NCI-H446 treated with DMSO at 0.1 percent for 48 hours (cell line): ENCODE results near the gene CATSPER3.
"Not testable (repeated sequence)": the region's sequence is repeated elsewhere in the genome, so short reads cannot be mapped to it uniquely, and the experiment has no call there.

Experiments used
- DNase-seq: peaks from one replicate; lab custom pipeline; 2025; lab: John Stamatoyannopoulos, UW

The CATSPER3 gene

GRCh38 chr5:134975078-134975715 is 7.5 kb downstream of the CATSPER3 start:
- no peak for DNase-seq

GRCh38 chr5:134975843-134976242 is 8.1 kb downstream of the CATSPER3 start:
- no peak for DNase-seq

- DNase-seq: no peak
Observed at GRCh38 chr5:134976841-134977240, 9.1 kb downstream of the CATSPER3 start.

- DNase-seq: no peak
Observed at GRCh38 chr5:134979416-134979815, 11.7 kb downstream of the CATSPER3 start.

GRCh38 chr5:134982230-134982629 is 14.5 kb downstream of the CATSPER3 start:
- DNase-seq: no peak

- DNase-seq: no peak
Observed at GRCh38 chr5:134989266-134989830, 21.6 kb downstream of the CATSPER3 start.

- not testable (repeated sequence) for DNase-seq
Observed at GRCh38 chr5:134990183-134990582, 22.5 kb downstream of the CATSPER3 start.

GRCh38 chr5:134992148-134992547 is 24.4 kb downstream of the CATSPER3 start:
- DNase-seq: no peak

- DNase-seq: no peak
Observed at GRCh38 chr5:134993161-134993560, 25.5 kb downstream of the CATSPER3 start.

- no peak for DNase-seq
Observed at GRCh38 chr5:134994560-134995156, 27.0 kb downstream of the CATSPER3 start.

GRCh38 chr5:134995850-134996402 is 28.2 kb downstream of the CATSPER3 start:
- DNase-seq: no peak

GRCh38 chr5:134997015-134997414 is 29.3 kb downstream of the CATSPER3 start:
- no peak for DNase-seq

GRCh38 chr5:134998068-134998467 is 30.4 kb downstream of the CATSPER3 start:
- not testable (repeated sequence) for DNase-seq

GRCh38 chr5:135004376-135004775 is 36.7 kb downstream of the CATSPER3 start:
- DNase-seq: no peak

GRCh38 chr5:135005076-135005475 is 37.4 kb downstream of the CATSPER3 start:
- DNase-seq: no peak

GRCh38 chr5:135007305-135007704 is 39.6 kb downstream of the CATSPER3 start:
- DNase-seq: no peak

- DNase-seq: no peak
Observed at GRCh38 chr5:135007749-135008363, 40.1 kb downstream of the CATSPER3 start.

- DNase-seq: no peak
Observed at GRCh38 chr5:135008556-135008955, 40.8 kb downstream of the CATSPER3 start.

GRCh38 chr5:135008981-135009735 is 41.5 kb downstream of the CATSPER3 start:
- no peak for DNase-seq

GRCh38 chr5:135009736-135010501 is 42.2 kb downstream of the CATSPER3 start:
- DNase-seq: no peak
